ENCODE data around the gene GALNT17.

The GALNT17 gene

GRCh38 chr7:71393661-71394060, 261.7 kb downstream of the GALNT17 start:
- DNase-seq (ENCODE audit: low read depth) = no peak

GRCh38 chr7:71402684-71403083, 270.7 kb downstream of the GALNT17 start:
- no peak for DNase-seq (ENCODE audit: low read depth)

GRCh38 chr7:71403202-71403946, 271.4 kb downstream of the GALNT17 start:
- no peak for DNase-seq (ENCODE audit: low read depth)

- no peak for DNase-seq (ENCODE audit: low read depth)
Measured at GRCh38 chr7:71404726-71405345, 272.9 kb downstream of the GALNT17 start.

GRCh38 chr7:71408271-71408670, 276.3 kb downstream of the GALNT17 start:
- no peak for DNase-seq (ENCODE audit: low read depth)

- DNase-seq (ENCODE audit: low read depth) = no peak
Measured at GRCh38 chr7:71409550-71410157, 277.7 kb downstream of the GALNT17 start.

GRCh38 chr7:71411475-71411874, 279.5 kb downstream of the GALNT17 start:
- DNase-seq (ENCODE audit: low read depth) = no peak

- no peak for DNase-seq (ENCODE audit: low read depth)
Measured at GRCh38 chr7:71414490-71414889, 282.5 kb downstream of the GALNT17 start.

GRCh38 chr7:71419546-71420337, 287.8 kb downstream of the GALNT17 start:
- no peak for DNase-seq (ENCODE audit: low read depth)

- no peak for DNase-seq (ENCODE audit: low read depth)
Measured at GRCh38 chr7:71422104-71422503, 290.2 kb downstream of the GALNT17 start.

GRCh38 chr7:71424166-71425035, 292.5 kb downstream of the GALNT17 start:
- no peak for DNase-seq (ENCODE audit: low read depth)

GRCh38 chr7:71429083-71429482, 297.1 kb downstream of the GALNT17 start:
- DNase-seq (ENCODE audit: low read depth) = no peak

- no peak for DNase-seq (ENCODE audit: low read depth)
Measured at GRCh38 chr7:71430246-71430645, 298.3 kb downstream of the GALNT17 start.

- no peak for DNase-seq (ENCODE audit: low read depth)
Measured at GRCh38 chr7:71439321-71439720, 307.4 kb downstream of the GALNT17 start.

GRCh38 chr7:71442492-71443190, 310.7 kb downstream of the GALNT17 start:
- DNase-seq (ENCODE audit: low read depth) = no peak

GRCh38 chr7:71443191-71443530, 311.2 kb downstream of the GALNT17 start:
- no peak for DNase-seq (ENCODE audit: low read depth)

- no peak for DNase-seq (ENCODE audit: low read depth)
Measured at GRCh38 chr7:71444130-71444529, 312.2 kb downstream of the GALNT17 start.

- no peak for DNase-seq (ENCODE audit: low read depth)
Measured at GRCh38 chr7:71453630-71454029, 321.7 kb downstream of the GALNT17 start.

GRCh38 chr7:71454981-71455380, 323.0 kb downstream of the GALNT17 start:
- DNase-seq (ENCODE audit: low read depth) = no peak

GRCh38 chr7:71457021-71457420, 325.1 kb downstream of the GALNT17 start:
- DNase-seq (ENCODE audit: low read depth) = no peak
